SU-DHL-6 (cell line): ENCODE measurements around the gene PEAK3.

Source experiments
- H2AFZ ChIP-seq: fragments of 200-600 bp; sonication (generic); 2 replicates; pipeline ENCODE4 v1.6.1; 2014; ENCODE audit warnings: low read depth, mild to moderate bottlenecking, moderate library complexity, mixed read lengths, antibody characterized with exemption, low read length; ENCODE audit not compliant: severe bottlenecking
- H3F3A ChIP-seq: fragments of 200-600 bp; shearing (Covaris generic); 2 replicates; pipeline ENCODE4 v1.6.0; 2016; ENCODE audit warnings: antibody characterized with exemption, mild to moderate bottlenecking; ENCODE audit not compliant: insufficient read depth
- H3K27ac ChIP-seq: fragments of 200-600 bp; sonication (generic); 2 replicates; pipeline ENCODE4 v1.5.1; 2016; ENCODE audit warnings: low read depth, mild to moderate bottlenecking, low read length, moderate library complexity, mixed read lengths
- H3K27me3 ChIP-seq: fragments of 200-600 bp; sonication (generic), shearing (Covaris generic); 2 replicates; pipeline ENCODE4 v1.6.0; 2014; ENCODE audit warnings: mild to moderate bottlenecking, low read length
- H3K36me3 ChIP-seq: fragments of 200-600 bp; sonication (generic); 2 replicates; pipeline ENCODE4 v1.6.1; 2014; ENCODE audit warnings: mild to moderate bottlenecking, low read length, mixed read lengths
- H3K4me2 ChIP-seq: fragments of 300-600, 200-600 bp; shearing (Covaris generic), sonication (generic); 2 replicates; pipeline ENCODE4 v1.6.0; 2014; ENCODE audit warnings: low read length, low read depth, mild to moderate bottlenecking; ENCODE audit not compliant: poor library complexity, severe bottlenecking
- H3K4me3 ChIP-seq: fragments of 200-600 bp; sonication (generic); 2 replicates; pipeline ENCODE4 v1.5.1; 2014; ENCODE audit warnings: antibody characterized with exemption, low read length, mild to moderate bottlenecking, mixed read lengths; ENCODE audit not compliant: insufficient read depth, poor library complexity, severe bottlenecking
- H3K79me2 ChIP-seq: fragments of 200-600 bp; sonication (generic); 2 replicates; pipeline ENCODE4 v1.6.1; 2014; ENCODE audit warnings: mild to moderate bottlenecking, low read length, moderate library complexity; ENCODE audit not compliant: insufficient read depth
- H3K9ac ChIP-seq: fragments of 200-600 bp; sonication (generic); 2 replicates; pipeline ENCODE4 v1.7.0; 2014; ENCODE audit warnings: mild to moderate bottlenecking, low read length
- H3K9me2 ChIP-seq: fragments of 200-600 bp; sonication (generic); replicated peaks from 2 replicates; pipeline ENCODE4 v1.6.1; 2014; ENCODE audit warnings: low read length; ENCODE audit not compliant: insufficient read depth
- H3K9me3 ChIP-seq: fragments of 200-600 bp; sonication (generic); 2 replicates; pipeline ENCODE4 v1.6.1; 2014; ENCODE audit warnings: low read length, mixed read lengths; ENCODE audit not compliant: insufficient read depth
- H4K20me1 ChIP-seq: fragments of 200-600 bp; sonication (generic); 2 replicates; pipeline ENCODE4 v1.6.1; 2014; ENCODE audit warnings: low read depth, mild to moderate bottlenecking, antibody characterized with exemption, low read length, moderate library complexity, mixed read lengths
- EZH2phosphoT487 ChIP-seq: fragments of 200-600 bp; sonication (generic), shearing (Covaris generic); conservative IDR thresholded peaks from 2 replicates; pipeline ENCODE4 v1.6.1; 2018; ENCODE audit warnings: mild to moderate bottlenecking, antibody characterized with exemption, low read length, moderate library complexity, mixed read lengths
- TF ChIP-seq, protein P1 (sequence below): fragments of 200-600 bp; sonication (generic); IDR thresholded peaks from one replicate; pipeline ENCODE4 v1.5.1; 2017; ENCODE audit warnings: antibody characterized with exemption, mild to moderate bottlenecking, low read length, moderate library complexity; ENCODE audit not compliant: insufficient read depth, poor library complexity, severe bottlenecking

Gene PEAK3

DNA sequence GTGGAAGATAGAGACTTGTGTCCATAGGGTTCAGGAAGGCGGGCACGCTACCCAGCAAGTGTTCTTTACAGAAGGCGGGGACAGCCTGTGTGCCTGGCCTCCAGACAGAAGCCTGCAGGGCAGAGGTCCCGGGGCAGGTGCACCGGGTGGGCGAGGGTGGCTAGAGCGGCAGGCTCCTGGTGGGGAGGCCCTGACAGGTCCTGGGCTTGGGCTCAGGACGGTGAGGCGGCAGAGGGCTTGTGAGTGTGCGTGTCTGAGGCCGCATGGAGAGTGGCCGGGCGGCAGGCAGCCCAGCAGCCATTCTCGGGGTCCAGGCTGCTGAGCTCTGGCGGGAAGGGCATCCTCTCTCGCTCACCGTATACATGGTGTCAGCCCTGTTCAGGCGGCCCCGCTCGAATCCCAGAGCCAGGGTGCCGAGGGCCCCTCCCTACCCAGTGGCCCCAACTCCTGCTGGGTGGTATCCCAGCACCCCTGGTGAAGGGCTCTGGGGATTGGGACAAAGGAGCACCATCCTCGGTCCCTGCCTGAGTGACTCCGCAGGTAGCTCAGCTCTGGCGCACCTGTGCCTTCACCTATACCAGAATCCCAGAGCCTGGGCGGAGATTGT is 35.9 kb downstream of the PEAK3 start:
- Histone ChIP-seq H3K4me2 (no peak overlapping the region), H3F3A (0 out of 2 replicates have a peak, but pooled peaks cover 6% of the 10 kb centered on the region), H3K9ac (no peak overlapping the region), H3K36me3 (no peaks in the 10 kb centered on the region), H2AFZ (no peak overlapping the region), H3K27ac (no peak overlapping the region), H3K79me2 (peaks cover 26% of the 10 kb centered on the region), H3K27me3 (no peaks in the 10 kb centered on the region), H4K20me1 (no peaks in the 10 kb centered on the region; the same call in 1 of the 2 replicates), H3K9me2 (no peaks in the 10 kb centered on the region), H3K4me3 (no peak overlapping the region), H3K9me3 (no peaks in the 10 kb centered on the region)
- TF ChIP-seq EZH2phosphoT487, result no peak
- TF ChIP-seq, protein P1, sequence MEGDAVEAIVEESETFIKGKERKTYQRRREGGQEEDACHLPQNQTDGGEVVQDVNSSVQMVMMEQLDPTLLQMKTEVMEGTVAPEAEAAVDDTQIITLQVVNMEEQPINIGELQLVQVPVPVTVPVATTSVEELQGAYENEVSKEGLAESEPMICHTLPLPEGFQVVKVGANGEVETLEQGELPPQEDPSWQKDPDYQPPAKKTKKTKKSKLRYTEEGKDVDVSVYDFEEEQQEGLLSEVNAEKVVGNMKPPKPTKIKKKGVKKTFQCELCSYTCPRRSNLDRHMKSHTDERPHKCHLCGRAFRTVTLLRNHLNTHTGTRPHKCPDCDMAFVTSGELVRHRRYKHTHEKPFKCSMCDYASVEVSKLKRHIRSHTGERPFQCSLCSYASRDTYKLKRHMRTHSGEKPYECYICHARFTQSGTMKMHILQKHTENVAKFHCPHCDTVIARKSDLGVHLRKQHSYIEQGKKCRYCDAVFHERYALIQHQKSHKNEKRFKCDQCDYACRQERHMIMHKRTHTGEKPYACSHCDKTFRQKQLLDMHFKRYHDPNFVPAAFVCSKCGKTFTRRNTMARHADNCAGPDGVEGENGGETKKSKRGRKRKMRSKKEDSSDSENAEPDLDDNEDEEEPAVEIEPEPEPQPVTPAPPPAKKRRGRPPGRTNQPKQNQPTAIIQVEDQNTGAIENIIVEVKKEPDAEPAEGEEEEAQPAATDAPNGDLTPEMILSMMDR, result no peak

DNA sequence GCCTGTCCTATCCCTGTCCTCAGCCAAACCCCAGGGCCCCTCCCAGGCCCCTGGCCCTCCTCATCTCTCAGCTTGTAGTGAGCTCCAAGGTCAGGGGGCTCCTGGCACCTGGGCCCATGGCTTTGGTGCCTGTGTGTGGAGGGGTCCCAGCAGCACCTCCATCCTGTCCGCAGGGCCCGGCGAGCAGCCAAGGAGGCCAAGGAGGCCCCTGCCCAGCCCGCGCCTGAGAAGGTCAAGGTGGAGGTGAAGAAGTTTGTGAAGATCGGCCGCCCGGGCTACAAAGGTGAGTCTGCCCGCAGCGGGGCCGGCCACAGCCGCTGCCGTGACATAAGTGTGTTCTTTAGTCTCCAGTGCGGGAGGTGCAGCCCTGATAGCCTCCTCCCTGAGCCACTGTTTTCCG is 36.7 kb downstream of the PEAK3 start:
- Histone ChIP-seq H3K9me3 (no peaks in the 10 kb centered on the region), H3K9me2 (no peaks in the 10 kb centered on the region), H3K27ac (no peak overlapping the region), H3K36me3 (no peaks in the 10 kb centered on the region), H3K27me3 (no peaks in the 10 kb centered on the region), H3F3A (0 out of 2 replicates have a peak, but pooled peaks cover 6% of the 10 kb centered on the region), H3K9ac (no peak overlapping the region), H4K20me1 (no peaks in the 10 kb centered on the region; the same call in 1 of the 2 replicates), H3K79me2 (peaks cover 34% of the 10 kb centered on the region), H2AFZ (no peak overlapping the region), H3K4me2 (no peak overlapping the region), H3K4me3 (no peak overlapping the region)
- no peak for TF ChIP-seq EZH2phosphoT487
- TF ChIP-seq, protein P1, result no peak

DNA sequence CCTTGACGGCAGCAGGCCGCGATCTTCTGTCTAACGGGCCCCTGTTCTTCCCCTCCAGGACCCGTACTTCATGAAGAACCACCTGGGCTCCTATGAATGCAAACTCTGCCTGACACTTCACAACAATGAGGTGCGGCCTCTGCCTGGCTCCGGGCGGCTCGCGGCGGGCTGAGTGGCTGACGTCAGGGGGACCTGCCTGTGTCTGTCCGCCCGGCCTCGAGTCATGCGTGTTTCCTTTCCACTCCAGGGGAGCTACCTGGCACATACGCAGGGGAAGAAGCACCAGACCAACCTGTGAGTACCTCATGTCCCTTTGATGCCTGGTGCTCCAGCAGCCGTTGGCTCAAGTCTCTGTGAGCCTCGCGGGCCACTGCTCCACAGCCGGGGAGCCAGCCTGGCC is 37.5 kb downstream of the PEAK3 start:
- no peaks in the 10 kb centered on the region for H3K27me3 ChIP-seq
- H4K20me1 ChIP-seq, result peaks cover 3% of the 10 kb centered on the region; the same call in 1 of the 2 replicates
- H3F3A ChIP-seq, result 0 out of 2 replicates have a peak, but pooled peaks cover 6% of the 10 kb centered on the region
- H3K27ac ChIP-seq, result no peak overlapping the region
- no peaks in the 10 kb centered on the region for H3K36me3 ChIP-seq
- no peaks in the 10 kb centered on the region for H3K9me2 ChIP-seq
- H3K9me3 ChIP-seq, result no peaks in the 10 kb centered on the region
- H3K9ac ChIP-seq, result no peak overlapping the region
- H2AFZ ChIP-seq, result no peak overlapping the region
- H3K4me2 ChIP-seq, result no peak overlapping the region
- TF ChIP-seq, protein P1, result no peak
- TF ChIP-seq EZH2phosphoT487, result no peak
- no peak overlapping the region for H3K4me3 ChIP-seq
- peaks cover 42% of the 10 kb centered on the region for H3K79me2 ChIP-seq
